Caco-2 (cell line): ENCODE results near the gene MEGF6. TPM values are rescaled to one million over a fixed set of nuclear protein-coding genes. Genes with fewer than 3 reads are reported as not detected.

Experiments used
- BruUV-seq: library from RNA; stranded (reverse); fragments of 400-500 nt; replicated peaks from 2 replicates; lab custom pipeline; 2021; lab: Mats Ljungman, UMichigan
- CTCF ChIA-PET: fragments of 300-600 bp; sonication (Branson Sonifier 250); formaldehyde crosslinking; loops from one replicate; lab custom pipeline; 2022; ENCODE audit warnings: antibody characterized with exemption; lab: Charles Lee
- POLR2A ChIA-PET: fragments of 300-600 bp; sonication (Branson Sonifier 250); formaldehyde crosslinking; loops from one replicate; lab custom pipeline; 2022; ENCODE audit warnings: antibody characterized with exemption; lab: Charles Lee
- DNase-seq, 2 experiments: peaks; one replicate each; pipeline versions ENCODE4 v3.0.0 to v3.0.0-alpha.2; 2020 to 2022
- H3K27me3 ChIP-seq: replicated peaks from 2 replicates; pipeline ENCODE4 v1.6.0; 2011; ENCODE audit warnings: low read length; ENCODE audit not compliant: control insufficient read depth, insufficient read depth
- H3K36me3 ChIP-seq: 2 replicates; pipeline ENCODE4 v1.5.1; 2011; ENCODE audit warnings: low read length; ENCODE audit not compliant: control insufficient read depth, insufficient read depth
- H3K4me1 ChIP-seq: fragments of 250-450 bp; sonication (Bioruptor Pico); 2 replicates; pipeline ENCODE4 v1.5.1; 2020; ENCODE audit warnings: mild to moderate bottlenecking
- H3K4me3 ChIP-seq: 2 replicates; pipeline ENCODE4 v1.5.1; 2011; ENCODE audit warnings: low read depth, mild to moderate bottlenecking, control low read depth, low read length
- H3K9me3 ChIP-seq: fragments of 250-450 bp; sonication (Bioruptor Pico); 2 replicates; pipeline ENCODE4 v1.5.1; 2020; ENCODE audit warnings: mild to moderate bottlenecking, moderate library complexity
- H3K27ac Mint-ChIP-seq: one replicate; pipeline ENCODE4 v1.8.0; 2022; ENCODE audit warnings: mixed read lengths; ENCODE audit not compliant: unreplicated experiment
- H3K27me3 Mint-ChIP-seq: one replicate; pipeline ENCODE4 v1.8.0; 2022; ENCODE audit warnings: mixed read lengths; ENCODE audit not compliant: insufficient read depth, unreplicated experiment
- H3K36me3 Mint-ChIP-seq: one replicate; pipeline ENCODE4 v1.8.0; 2022; ENCODE audit warnings: mild to moderate bottlenecking, mixed read lengths; ENCODE audit not compliant: insufficient read depth, unreplicated experiment
- H3K4me1 Mint-ChIP-seq: one replicate; pipeline ENCODE4 v1.8.0; 2022; ENCODE audit warnings: low read depth, mixed read lengths; ENCODE audit not compliant: unreplicated experiment
- H3K4me3 Mint-ChIP-seq: one replicate; pipeline ENCODE4 v1.8.0; 2022; ENCODE audit warnings: mild to moderate bottlenecking, moderate library complexity, mixed read lengths; ENCODE audit not compliant: unreplicated experiment
- H3K9me3 Mint-ChIP-seq: one replicate; pipeline ENCODE4 v1.8.0; 2022; ENCODE audit warnings: mixed read lengths; ENCODE audit not compliant: unreplicated experiment
- CTCF ChIP-seq, 2 experiments: fragments of 200-600 bp in 1 of 2; IDR thresholded peaks; 1 replicate in 1 of 2; 2 replicates in 1 of 2; pipeline versions ENCODE4 v1.5.1 to v1.8.0; 2011 to 2022; ENCODE audit warnings: antibody characterized with exemption in 1 of 2, control low read depth in 1 of 2, inconsistent platforms in 1 of 2, low read depth in 1 of 2, low read length in 1 of 2, mild to moderate bottlenecking in 1 of 2, moderate library complexity in 1 of 2; ENCODE audit not compliant: insufficient read depth in 1 of 2, severe bottlenecking in 1 of 2, unreplicated experiment in 1 of 2
- intact Hi-C: fragments of 100-400 bp; cut with micrococcal nuclease; formaldehyde crosslinking; loops from one replicate; pipeline ENCODE4 v1.10.0; 2022; ENCODE audit not compliant: unreplicated experiment
- total RNA-seq: library from RNA; stranded (reverse); gene quantifications from 2 replicates; pipeline ENCODE4 v1.2.3, GENCODE V29; 2022

The MEGF6 gene
- total RNA-seq, 1 experiment from 2014 or later = 13.3 TPM

GRCh38 chr1:3568815-3569435 is 42.4 kb downstream of the MEGF6 start:
- H3K27me3 ChIP-seq = no peaks in the 10 kb centered on the region
- H3K4me3 Mint-ChIP-seq = no peak overlapping the region
- H3K9me3 ChIP-seq = no peaks in the 10 kb centered on the region
- intact Hi-C loops = no loop called here
- no peak overlapping the region for H3K4me3 ChIP-seq
- DNase-seq = no peak
- H3K4me1 Mint-ChIP-seq = no peaks in the 10 kb centered on the region
- no peaks in the 10 kb centered on the region for H3K4me1 ChIP-seq
- TF ChIP-seq CTCF (IDR thresholded peaks at IDR 0.05; ENCODE audit: insufficient read depth in 1 of 2, low read depth in 1 of 2, low read length in 1 of 2, severe bottlenecking in 1 of 2, unreplicated experiment in 1 of 2) = no peak
- H3K9me3 Mint-ChIP-seq = no peaks in the 10 kb centered on the region
- CTCF ChIA-PET = no interaction called here
- H3K36me3 ChIP-seq = no peaks in the 10 kb centered on the region
- POLR2A ChIA-PET = no interaction called here
- H3K36me3 Mint-ChIP-seq = peaks cover 6% of the 10 kb centered on the region
- no TSS peak for BruUV-seq
- H3K27ac Mint-ChIP-seq = no peak overlapping the region
- no peaks in the 10 kb centered on the region for H3K27me3 Mint-ChIP-seq

GRCh38 chr1:3566951-3567804 is 44.1 kb downstream of the MEGF6 start:
- no peak for TF ChIP-seq CTCF (IDR thresholded peaks at IDR 0.05; ENCODE audit: insufficient read depth in 1 of 2, low read depth in 1 of 2, low read length in 1 of 2, severe bottlenecking in 1 of 2, unreplicated experiment in 1 of 2)
- Mint-ChIP-seq H3K4me1 (no peaks in the 10 kb centered on the region), H3K27ac (no peak overlapping the region), H3K27me3 (no peaks in the 10 kb centered on the region), H3K4me3 (no peak overlapping the region), H3K9me3 (no peaks in the 10 kb centered on the region), H3K36me3 (peaks cover 6% of the 10 kb centered on the region)
- Histone ChIP-seq H3K9me3 (no peaks in the 10 kb centered on the region), H3K4me3 (no peak overlapping the region), H3K36me3 (no peaks in the 10 kb centered on the region), H3K4me1 (no peaks in the 10 kb centered on the region), H3K27me3 (no peaks in the 10 kb centered on the region)
- no TSS peak for BruUV-seq
- DNase-seq = no peak
- intact Hi-C loops = no loop called here
- ChIA-PET POLR2A (no interaction called here), CTCF (interaction anchor here (1.3 kb wide), 1 partner anchor 52 kb away, joined by 3 read pairs; no protein-coding TSS in a partner anchor)

GRCh38 chr1:3566003-3566885 is 45.1 kb downstream of the MEGF6 start:
- Histone ChIP-seq H3K36me3 (no peaks in the 10 kb centered on the region), H3K4me1 (no peaks in the 10 kb centered on the region), H3K4me3 (no peak overlapping the region), H3K9me3 (no peaks in the 10 kb centered on the region), H3K27me3 (no peaks in the 10 kb centered on the region)
- peaks cover 6% of the 10 kb centered on the region for H3K36me3 Mint-ChIP-seq
- CTCF ChIA-PET = interaction anchor here (1.2 to 1.3 kb wide), 2 partner anchors 53 to 113 kb away, joined by 3 to 5 read pairs; no protein-coding TSS in a partner anchor
- POLR2A ChIA-PET = no interaction called here
- BruUV-seq = no TSS peak
- H3K4me3 Mint-ChIP-seq = no peak overlapping the region
- H3K27ac Mint-ChIP-seq = no peak overlapping the region
- no peaks in the 10 kb centered on the region for H3K4me1 Mint-ChIP-seq
- no peaks in the 10 kb centered on the region for H3K27me3 Mint-ChIP-seq
- no peaks in the 10 kb centered on the region for H3K9me3 Mint-ChIP-seq
- no peak for DNase-seq
- TF ChIP-seq CTCF (IDR thresholded peaks at IDR 0.05; ENCODE audit: insufficient read depth in 1 of 2, low read depth in 1 of 2, low read length in 1 of 2, severe bottlenecking in 1 of 2, unreplicated experiment in 1 of 2) = no peak
- intact Hi-C loops = no loop called here
